Sigmoid colon (tissue), 7 donors: ENCODE results near the gene SLX4. TPM values are rescaled to one million over a fixed set of nuclear protein-coding genes. Genes with fewer than 3 reads are reported as not detected.

ENCODE experiments used
- DNase-seq: peaks from one replicate; pipeline ENCODE4 v3.0.0-alpha.2; 2019
- H3K27ac ChIP-seq, 4 donors: fragments of 200-600 bp; sonication (generic); one replicate each; pipeline ENCODE4 v1.5.1; 2016 to 2019; ENCODE audit warnings: mild to moderate bottlenecking in 1 of 4
- H3K27me3 ChIP-seq, 3 donors: fragments of 200-600 bp; sonication (generic); one replicate each; pipeline ENCODE4 v1.5.1; 2019; ENCODE audit warnings: mild to moderate bottlenecking in 1 of 3
- H3K36me3 ChIP-seq, 4 donors: fragments of 200-600 bp; sonication (generic); one replicate each; pipeline ENCODE4 v1.5.1; 2016 to 2019
- H3K4me1 ChIP-seq, 4 donors: fragments of 200-600 bp; sonication (generic); one replicate each; pipeline ENCODE4 v1.5.1; 2017 to 2019
- H3K4me3 ChIP-seq, 4 donors: fragments of 200-600 bp; sonication (generic); one replicate each; pipeline ENCODE4 v1.5.1; 2017 to 2019; ENCODE audit warnings: mild to moderate bottlenecking in 2 of 4, moderate library complexity in 1 of 4
- H3K9me3 ChIP-seq, 4 donors: fragments of 200-600 bp in 3 of 4; sonication (generic) in 3 of 4; one replicate each; pipeline versions ENCODE4 v1.5.1 to v1.6.1; 2013 to 2019
- CTCF ChIP-seq, 4 experiments: fragments of 450-650 bp in 3 of 4; fragments of 200-600 bp in 1 of 4; IDR thresholded peaks; one replicate each; pipeline ENCODE4 v1.5.1; 2016 to 2019; ENCODE audit warnings: antibody characterized with exemption in 4 of 4, mild to moderate bottlenecking in 3 of 4, moderate library complexity in 2 of 4
- EP300 ChIP-seq, 4 donors: sonication (generic); formaldehyde crosslinking; IDR thresholded peaks; one replicate each; pipeline ENCODE4 v1.6.1; 2017; ENCODE audit warnings: antibody characterized with exemption in 4 of 4
- POLR2A ChIP-seq, 2 donors: fragments of 450-650 bp; IDR thresholded peaks; one replicate each; pipeline ENCODE4 v1.6.1; 2016; ENCODE audit warnings: antibody characterized with exemption in 2 of 2, mild to moderate bottlenecking in 2 of 2, moderate library complexity in 2 of 2
- POLR2AphosphoS5 ChIP-seq, 4 donors: sonication (generic); formaldehyde crosslinking; IDR thresholded peaks; one replicate each; pipeline ENCODE4 v1.6.1; 2017; ENCODE audit warnings: antibody characterized with exemption in 4 of 4
- WGBS, 2 donors: extraction: QIAGEN DNeasy Blood & Tissue Kit; methylation state at CpG; one replicate each; pipeline ENCODE4 v1.1.7; 2013; 5-methylcytosine and 5-hydroxymethylcytosine counted together
- intact Hi-C: fragments of 100-400 bp; cut with DNase I; formaldehyde crosslinking; loops from one replicate; pipeline ENCODE4 v1.15.1; 2023
- polyA plus RNA-seq, 3 donors: library from polyadenylated mRNA; stranded (reverse); fragments of 200-250 nt; gene quantifications; one replicate each; pipeline ENCODE4 v1.2.3, GENCODE V29; 2013
- total RNA-seq, 4 donors: library from RNA; depleted of rRNA; stranded (reverse); fragments of >200 nt; gene quantifications; one replicate each; pipeline ENCODE4 v1.1.0, GENCODE V29; 2016
- donor health status: healthy with polysubstance abuse.
- donor health status: Bipolar disorder and iron deficiency.
- donor health status: healthy.

SLX4 gene
- total and polyA plus RNA-seq, 7 donors = under 0.01 to 3.9 (median 2.1) TPM

GRCh38 chr16:3573146-3573815, 38.1 kb downstream of the SLX4 start:
- TF ChIP-seq POLR2A (IDR thresholded peaks at IDR 0.05) = no peak
- no peak for TF ChIP-seq EP300 (IDR thresholded peaks at IDR 0.05)
- TF ChIP-seq POLR2AphosphoS5 (IDR thresholded peaks at IDR 0.05) = no peak
- no peak for TF ChIP-seq CTCF (IDR thresholded peaks at IDR 0.05)
- Histone ChIP-seq H3K27me3 (peaks cover 2 to 18% (median 3%) of the 10 kb centered on the region in 3 donors), H3K4me3 (no peak overlapping the region), H3K9me3 (peaks cover 2 to 5% (median 5%) of the 10 kb centered on the region in 4 donors), H3K4me1 (no peaks in the 10 kb centered on the region), H3K36me3 (no peaks in the 10 kb centered on the region), H3K27ac (no peak overlapping the region)
- intact Hi-C loops = no loop called here
- WGBS, 2 donors = 75 to 78% methylated on average over 9 of the region's 9 CpGs
- DNase-seq = no peak

GRCh38 chr16:3570420-3571062, 40.9 kb downstream of the SLX4 start:
- intact Hi-C loops = no loop called here
- H3K27me3 ChIP-seq = no peaks in the 10 kb centered on the region
- no peak for DNase-seq
- peaks cover 2 to 5% (median 5%) of the 10 kb centered on the region in 4 donors for H3K9me3 ChIP-seq
- H3K4me1 ChIP-seq = no peaks in the 10 kb centered on the region
- no peaks in the 10 kb centered on the region for H3K36me3 ChIP-seq
- TF ChIP-seq EP300 (IDR thresholded peaks at IDR 0.05) = no peak
- TF ChIP-seq POLR2A (IDR thresholded peaks at IDR 0.05) = no peak
- no peak for TF ChIP-seq CTCF (IDR thresholded peaks at IDR 0.05)
- no peak for TF ChIP-seq POLR2AphosphoS5 (IDR thresholded peaks at IDR 0.05)
- no peak overlapping the region for H3K27ac ChIP-seq
- 88 to 90% methylated on average over 4 of the region's 4 CpGs for WGBS, 2 donors
- H3K4me3 ChIP-seq = no peak overlapping the region

- intact Hi-C loops = no loop called here
- H3K4me1 ChIP-seq = no peaks in the 10 kb centered on the region
- DNase-seq = no peak
- H3K9me3 ChIP-seq = peaks cover 2 to 5% (median 5%) of the 10 kb centered on the region in 4 donors
- H3K27ac ChIP-seq = no peak overlapping the region
- no peak overlapping the region for H3K4me3 ChIP-seq
- WGBS, 2 donors = 95 to 96% methylated on average over 2 of the region's 2 CpGs
- TF ChIP-seq CTCF (IDR thresholded peaks at IDR 0.05) = no peak
- no peak for TF ChIP-seq POLR2A (IDR thresholded peaks at IDR 0.05)
- TF ChIP-seq EP300 (IDR thresholded peaks at IDR 0.05) = no peak
- TF ChIP-seq POLR2AphosphoS5 (IDR thresholded peaks at IDR 0.05) = no peak
- no peaks in the 10 kb centered on the region for H3K27me3 ChIP-seq
- H3K36me3 ChIP-seq = no peaks in the 10 kb centered on the region
Observed at GRCh38 chr16:3569851-3570250, 41.6 kb downstream of the SLX4 start.

- no peak for DNase-seq
- Histone ChIP-seq H3K4me3 (no peak overlapping the region), H3K27ac (no peak overlapping the region), H3K4me1 (no peaks in the 10 kb centered on the region), H3K36me3 (no peaks in the 10 kb centered on the region), H3K9me3 (peaks cover 2 to 5% (median 5%) of the 10 kb centered on the region in 4 donors), H3K27me3 (no peaks in the 10 kb centered on the region)
- no peak for TF ChIP-seq EP300 (IDR thresholded peaks at IDR 0.05)
- TF ChIP-seq CTCF (IDR thresholded peaks at IDR 0.05) = no peak
- intact Hi-C loops = no loop called here
- WGBS, 2 donors = 61 to 77% methylated on average over 8 of the region's 8 CpGs
Observed at GRCh38 chr16:3566990-3567389, 44.4 kb downstream of the SLX4 start.

- DNase-seq = no peak
- 95 to 97% methylated on average over 9 of the region's 9 CpGs for WGBS, 2 donors
- intact Hi-C loops = no loop called here
- H3K27ac ChIP-seq = no peak overlapping the region
- H3K27me3 ChIP-seq = no peaks in the 10 kb centered on the region
- no peak overlapping the region for H3K4me3 ChIP-seq
- H3K4me1 ChIP-seq = no peaks in the 10 kb centered on the region
- H3K36me3 ChIP-seq = no peaks in the 10 kb centered on the region
- TF ChIP-seq POLR2A (IDR thresholded peaks at IDR 0.05) = no peak
- TF ChIP-seq CTCF (IDR thresholded peaks at IDR 0.05) = no peak
- TF ChIP-seq POLR2AphosphoS5 (IDR thresholded peaks at IDR 0.05) = no peak
- TF ChIP-seq EP300 (IDR thresholded peaks at IDR 0.05) = no peak
- no peaks in the 10 kb centered on the region for H3K9me3 ChIP-seq
Observed at GRCh38 chr16:3564889-3565141, 46.6 kb downstream of the SLX4 start.
